K562 (cell line): ENCODE results near the gene TMEM126A. TPM values are rescaled to one million over a fixed set of nuclear protein-coding genes. Genes with fewer than 3 reads are reported as not detected.
A peak's percentile ranks its signal among the peaks of the same experiment; 100 is the strongest.

Source experiments
- CREB5 ChIP-seq: fragments of 250-450 bp; sonication (Bioruptor Pico); IDR thresholded peaks from 2 replicates; pipeline ENCODE4 v1.5.0; 2020; ENCODE audit warnings: mild to moderate bottlenecking
- EGR1 ChIP-seq: fragments of 450-650 bp; conservative IDR thresholded peaks from 2 replicates; pipeline ENCODE4 v1.6.1; 2017; ENCODE audit warnings: mild to moderate bottlenecking
- EWSR1 ChIP-seq: fragments of 450-650 bp; IDR thresholded peaks from 2 replicates; pipeline ENCODE4 v1.6.1; 2018; ENCODE audit warnings: borderline replicate concordance, mild to moderate bottlenecking, low read depth, moderate library complexity; ENCODE audit not compliant: partially characterized antibody
- GATAD2B ChIP-seq: fragments of 450-650 bp; IDR thresholded peaks from 2 replicates; pipeline ENCODE4 v1.6.1; 2017; ENCODE audit warnings: mild to moderate bottlenecking, borderline replicate concordance
- HLTF ChIP-seq: fragments of 450-650 bp; IDR thresholded peaks from 2 replicates; pipeline ENCODE4 v1.6.1; 2016
- HOXB6 ChIP-seq: fragments of 250-450 bp; sonication (Bioruptor Pico); IDR thresholded peaks from 2 replicates; pipeline ENCODE4 v1.5.1; 2022; ENCODE audit warnings: mild to moderate bottlenecking, borderline replicate concordance
- KDM5B ChIP-seq: fragments of 200-600 bp; sonication (generic); IDR thresholded peaks from 2 replicates; pipeline ENCODE4 v1.6.1; 2012; ENCODE audit warnings: low read depth, mild to moderate bottlenecking, moderate library complexity, low read length, control low read depth, inconsistent platforms; ENCODE audit not compliant: insufficient replicate concordance
- TAF15 ChIP-seq: fragments of 200-400 bp; formaldehyde crosslinking; IDR thresholded peaks from 2 replicates; pipeline ENCODE4 v1.6.1; 2017; ENCODE audit warnings: mild to moderate bottlenecking, low read depth, low read length, moderate library complexity
- XRCC5 ChIP-seq: fragments of 200-400 bp; formaldehyde crosslinking; IDR thresholded peaks from 2 replicates; pipeline ENCODE4 v1.6.1; 2017; ENCODE audit warnings: low read depth, mild to moderate bottlenecking, low read length
- ZNF311 ChIP-seq: fragments of 250-450 bp; sonication (Bioruptor Pico); IDR thresholded peaks from 2 replicates; pipeline ENCODE4 v1.4.0; 2020; ENCODE audit warnings: mild to moderate bottlenecking, moderate library complexity
- ZNF316 ChIP-seq: fragments of 450-650 bp; IDR thresholded peaks from 2 replicates; pipeline ENCODE4 v1.6.1; 2016
- ZNF324 ChIP-seq: fragments of 250-450 bp; sonication (Bioruptor Pico); IDR thresholded peaks from 2 replicates; pipeline ENCODE4 v1.4.0; 2020; ENCODE audit warnings: mild to moderate bottlenecking
- polyA plus RNA-seq, 8 experiments: library from polyadenylated mRNA; depleted of rRNA in 4 of 8; stranded (reverse) in 5 of 8; unstranded in 3 of 8; fragments of >200 nt; fragmentation: Nextera tagmentation in 2 of 8; fragmentation: Illumina TruSeq in 1 of 8; extraction: Ambion mirVana in 2 of 8; extraction: Trizol in 1 of 8; gene quantifications; 2 replicates each; pipeline versions ENCODE4 v1.2.1 to v1.2.3, GENCODE V29; 2011 to 2014; ENCODE audit warnings: inconsistent platforms in 1 of 8, missing spikeins in 1 of 8
- total RNA-seq, 7 experiments: library from RNA; depleted of rRNA in 6 of 7; stranded (reverse); fragments of >200 nt in 6 of 7; fragmentation: Illumina TruSeq in 2 of 7; extraction: Trizol in 2 of 7; gene quantifications; 2 replicates each; pipeline versions ENCODE4 v1.2.1 to v1.2.3, GENCODE V29; 2011 to 2021; ENCODE audit warnings: low replicate concordance in 1 of 7
- TF ChIP-seq, protein P1 (sequence below), 2 experiments: fragments of 450-650 bp in 1 of 2; sonication (generic) in 1 of 2; formaldehyde crosslinking in 1 of 2; IDR thresholded peaks; 2 replicates each; pipeline versions ENCODE4 v1.7.1 to v1.9.0; 2016 to 2022; ENCODE audit warnings: inconsistent platforms in 1 of 2, mild to moderate bottlenecking in 1 of 2, missing genetic modification reagents in 1 of 2
- TF ChIP-seq, protein P2 (sequence below): fragments of 250-450 bp; sonication (Bioruptor Pico); IDR thresholded peaks from 2 replicates; pipeline ENCODE4 v1.9.0; 2021; ENCODE audit warnings: mild to moderate bottlenecking, inconsistent platforms

The TMEM126A gene
- total and polyA plus RNA-seq, 9 of the 15 experiments (the other 6 are each of a cell fraction or from before 2014, with no cell fraction given), result 19.3 to 154 (median 56.3) TPM

DNA sequence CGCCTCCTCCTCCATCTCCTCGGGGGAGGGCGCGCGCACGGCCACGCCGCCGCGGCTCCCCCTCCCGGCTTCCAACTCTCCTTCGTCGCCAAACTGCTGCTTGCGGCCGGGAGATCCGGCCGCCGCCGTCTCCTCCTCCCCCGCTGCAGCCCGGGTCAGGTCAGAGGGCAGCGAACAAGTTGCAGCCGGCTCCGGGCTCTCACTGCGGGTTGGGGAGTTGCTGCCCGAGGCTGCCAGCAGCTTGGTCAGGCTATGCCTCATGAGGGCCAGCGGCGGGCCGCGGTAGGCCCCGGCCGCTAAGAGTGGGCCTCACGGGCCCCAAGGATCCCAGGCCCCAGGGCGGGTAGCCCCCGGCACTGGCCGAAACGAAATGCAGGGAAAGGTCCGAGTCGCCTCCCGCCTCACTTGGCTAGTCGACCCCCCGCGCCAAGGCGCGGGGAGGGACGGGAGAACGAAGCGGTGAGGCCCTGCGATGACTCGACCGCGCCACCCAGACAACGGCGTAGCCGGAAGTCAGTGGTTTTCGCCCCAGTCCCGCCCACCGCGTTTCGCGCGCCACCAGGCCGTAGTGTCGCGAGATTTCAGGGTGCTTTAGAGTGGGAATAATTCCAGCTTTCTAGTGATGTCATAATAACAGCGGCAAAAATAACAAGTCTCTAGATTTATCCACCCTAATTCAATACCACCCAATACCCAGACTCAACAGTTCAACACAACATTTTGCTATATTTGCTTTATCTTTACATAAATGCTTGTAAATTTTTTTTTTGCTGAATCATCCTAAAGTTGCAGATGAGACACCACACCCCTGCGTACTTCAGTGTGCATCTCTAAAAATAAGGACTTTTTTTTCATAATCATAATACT is 17.1 kb downstream of the TMEM126A start, which contains the start of gene CREBZF (continued):
- TF ChIP-seq, protein P1, sequence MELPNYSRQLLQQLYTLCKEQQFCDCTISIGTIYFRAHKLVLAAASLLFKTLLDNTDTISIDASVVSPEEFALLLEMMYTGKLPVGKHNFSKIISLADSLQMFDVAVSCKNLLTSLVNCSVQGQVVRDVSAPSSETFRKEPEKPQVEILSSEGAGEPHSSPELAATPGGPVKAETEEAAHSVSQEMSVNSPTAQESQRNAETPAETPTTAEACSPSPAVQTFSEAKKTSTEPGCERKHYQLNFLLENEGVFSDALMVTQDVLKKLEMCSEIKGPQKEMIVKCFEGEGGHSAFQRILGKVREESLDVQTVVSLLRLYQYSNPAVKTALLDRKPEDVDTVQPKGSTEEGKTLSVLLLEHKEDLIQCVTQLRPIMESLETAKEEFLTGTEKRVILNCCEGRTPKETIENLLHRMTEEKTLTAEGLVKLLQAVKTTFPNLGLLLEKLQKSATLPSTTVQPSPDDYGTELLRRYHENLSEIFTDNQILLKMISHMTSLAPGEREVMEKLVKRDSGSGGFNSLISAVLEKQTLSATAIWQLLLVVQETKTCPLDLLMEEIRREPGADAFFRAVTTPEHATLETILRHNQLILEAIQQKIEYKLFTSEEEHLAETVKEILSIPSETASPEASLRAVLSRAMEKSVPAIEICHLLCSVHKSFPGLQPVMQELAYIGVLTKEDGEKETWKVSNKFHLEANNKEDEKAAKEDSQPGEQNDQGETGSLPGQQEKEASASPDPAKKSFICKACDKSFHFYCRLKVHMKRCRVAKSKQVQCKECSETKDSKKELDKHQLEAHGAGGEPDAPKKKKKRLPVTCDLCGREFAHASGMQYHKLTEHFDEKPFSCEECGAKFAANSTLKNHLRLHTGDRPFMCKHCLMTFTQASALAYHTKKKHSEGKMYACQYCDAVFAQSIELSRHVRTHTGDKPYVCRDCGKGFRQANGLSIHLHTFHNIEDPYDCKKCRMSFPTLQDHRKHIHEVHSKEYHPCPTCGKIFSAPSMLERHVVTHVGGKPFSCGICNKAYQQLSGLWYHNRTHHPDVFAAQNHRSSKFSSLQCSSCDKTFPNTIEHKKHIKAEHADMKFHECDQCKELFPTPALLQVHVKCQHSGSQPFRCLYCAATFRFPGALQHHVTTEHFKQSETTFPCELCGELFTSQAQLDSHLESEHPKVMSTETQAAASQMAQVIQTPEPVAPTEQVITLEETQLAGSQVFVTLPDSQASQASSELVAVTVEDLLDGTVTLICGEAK (IDR thresholded peaks at IDR 0.05), result 0 out of 2 replicates have a peak, but pooled peaks have one; percentile 55
- TF ChIP-seq, protein P1 (CRISPR knock-in tag; IDR thresholded peaks at IDR 0.05), result no peak; the same call in 1 of the 2 replicates
- TF ChIP-seq KDM5B (peak; percentile 84), TAF15 (no peak), GATAD2B (peak; percentile 24; the same call in 1 of the 2 replicates), XRCC5 (no peak), HLTF (no peak), ZNF324 (CRISPR knock-in tag) (no peak), ZNF316 (peak; percentile 100), EGR1 (peak; percentile 60), ZNF311 (CRISPR knock-in tag) (no peak), EWSR1 (no peak), CREB5 (CRISPR knock-in tag) (no peak), HOXB6 (CRISPR knock-in tag) (no peak)
- TF ChIP-seq, protein P2, sequence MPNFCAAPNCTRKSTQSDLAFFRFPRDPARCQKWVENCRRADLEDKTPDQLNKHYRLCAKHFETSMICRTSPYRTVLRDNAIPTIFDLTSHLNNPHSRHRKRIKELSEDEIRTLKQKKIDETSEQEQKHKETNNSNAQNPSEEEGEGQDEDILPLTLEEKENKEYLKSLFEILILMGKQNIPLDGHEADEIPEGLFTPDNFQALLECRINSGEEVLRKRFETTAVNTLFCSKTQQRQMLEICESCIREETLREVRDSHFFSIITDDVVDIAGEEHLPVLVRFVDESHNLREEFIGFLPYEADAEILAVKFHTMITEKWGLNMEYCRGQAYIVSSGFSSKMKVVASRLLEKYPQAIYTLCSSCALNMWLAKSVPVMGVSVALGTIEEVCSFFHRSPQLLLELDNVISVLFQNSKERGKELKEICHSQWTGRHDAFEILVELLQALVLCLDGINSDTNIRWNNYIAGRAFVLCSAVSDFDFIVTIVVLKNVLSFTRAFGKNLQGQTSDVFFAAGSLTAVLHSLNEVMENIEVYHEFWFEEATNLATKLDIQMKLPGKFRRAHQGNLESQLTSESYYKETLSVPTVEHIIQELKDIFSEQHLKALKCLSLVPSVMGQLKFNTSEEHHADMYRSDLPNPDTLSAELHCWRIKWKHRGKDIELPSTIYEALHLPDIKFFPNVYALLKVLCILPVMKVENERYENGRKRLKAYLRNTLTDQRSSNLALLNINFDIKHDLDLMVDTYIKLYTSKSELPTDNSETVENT (CRISPR knock-in tag), result peak; percentile 89
